PFSK-1 (cell line): ENCODE measurements around the gene PHPT1.

Source experiments
- FOXP2 ChIP-seq: optimal IDR thresholded peaks from 2 replicates; pipeline ENCODE3; 2011; ENCODE audit warnings: borderline replicate concordance, control low read depth, inconsistent platforms; ENCODE audit not compliant: insufficient read depth; ENCODE audit errors: extremely low read length, extremely low read depth
- POLR2AphosphoS5 ChIP-seq: IDR thresholded peaks from 2 replicates; pipeline ENCODE4 v1.6.1; 2012; ENCODE audit warnings: low read depth, mild to moderate bottlenecking, control low read depth, low read length, moderate library complexity
- REST ChIP-seq, 2 experiments: IDR thresholded peaks; 2 replicates each; pipeline versions ENCODE4 v1.6.1 to v1.8.0; 2011 to 2012; ENCODE audit warnings: low read depth in 2 of 2, low read length in 2 of 2, control low read depth in 1 of 2, inconsistent platforms in 1 of 2, mild to moderate bottlenecking in 1 of 2, moderate library complexity in 1 of 2; ENCODE audit not compliant: insufficient read depth in 1 of 2
- SIN3A ChIP-seq: IDR thresholded peaks from 2 replicates; pipeline ENCODE4 v1.6.1; 2012; ENCODE audit warnings: mild to moderate bottlenecking, low read length, moderate library complexity, borderline replicate concordance; ENCODE audit not compliant: insufficient read depth
- TAF1 ChIP-seq: IDR thresholded peaks from 2 replicates; pipeline ENCODE4 v1.6.1; 2012; ENCODE audit warnings: low read length, control low read depth, borderline replicate concordance; ENCODE audit not compliant: insufficient read depth

The PHPT1 gene

GRCh38 chr9:136837146-136837855 is 11.9 kb upstream of the PHPT1 start:
- TF ChIP-seq FOXP2 (no peak), POLR2AphosphoS5 (no peak), SIN3A (no peak), TAF1 (no peak), REST (IDR thresholded peaks at IDR 0.05; ENCODE audit: insufficient read depth in 1 of 2, low read depth in 2 of 2, low read length in 2 of 2) (no peak)

- no peak for TF ChIP-seq POLR2AphosphoS5
- no peak for TF ChIP-seq FOXP2
- TF ChIP-seq TAF1: no peak
- no peak for TF ChIP-seq REST (IDR thresholded peaks at IDR 0.05; ENCODE audit: insufficient read depth in 1 of 2, low read depth in 2 of 2, low read length in 2 of 2)
- TF ChIP-seq SIN3A: no peak
Measured at GRCh38 chr9:136838314-136839228, 10.6 kb upstream of the PHPT1 start.

DNA sequence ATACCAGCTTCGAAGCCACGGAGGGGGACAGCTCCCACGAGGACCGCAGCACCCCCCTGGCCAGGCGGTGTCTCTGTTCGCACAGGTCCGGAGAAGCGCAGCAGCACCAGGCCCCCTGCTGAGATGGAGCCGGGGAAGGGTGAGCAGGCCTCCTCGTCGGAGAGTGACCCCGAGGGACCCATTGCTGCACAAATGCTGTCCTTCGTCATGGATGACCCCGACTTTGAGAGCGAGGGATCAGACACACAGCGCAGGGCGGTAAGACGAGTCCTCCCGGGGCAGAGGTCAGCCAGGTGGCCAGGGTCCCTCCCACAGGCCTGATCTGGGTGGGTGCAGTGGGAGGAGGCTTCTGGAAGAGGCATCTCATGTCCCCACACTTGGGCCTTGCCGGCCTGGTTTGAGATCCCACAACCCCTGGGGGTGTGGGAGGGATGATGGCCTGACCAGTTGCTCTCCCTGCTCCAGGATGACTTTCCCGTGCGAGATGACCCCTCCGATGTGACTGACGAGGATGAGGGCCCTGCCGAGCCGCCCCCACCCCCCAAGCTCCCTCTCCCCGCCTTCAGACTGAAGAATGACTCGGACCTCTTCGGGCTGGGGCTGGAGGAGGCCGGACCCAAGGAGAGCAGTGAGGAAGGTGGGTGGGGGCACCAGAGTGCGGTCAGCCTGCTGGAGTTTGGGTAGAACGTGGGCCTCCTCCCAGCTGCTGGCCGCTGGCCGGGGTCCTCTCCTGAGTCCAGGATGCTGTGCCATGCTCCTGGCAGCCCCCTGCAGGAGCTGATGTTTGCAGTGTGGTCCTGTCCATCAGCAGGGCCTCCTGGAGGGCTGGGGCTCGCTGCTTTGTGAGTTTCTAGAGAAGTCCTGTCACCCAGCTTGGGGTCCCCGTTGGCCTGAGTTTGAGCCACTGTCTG is 9.7 kb upstream of the PHPT1 start:
- TF ChIP-seq SIN3A: no peak
- TF ChIP-seq FOXP2: no peak
- TF ChIP-seq TAF1: no peak
- TF ChIP-seq POLR2AphosphoS5: no peak; the same call in 1 of the 2 replicates
- TF ChIP-seq REST (IDR thresholded peaks at IDR 0.05; ENCODE audit: insufficient read depth in 1 of 2, low read depth in 2 of 2, low read length in 2 of 2): no peak

DNA sequence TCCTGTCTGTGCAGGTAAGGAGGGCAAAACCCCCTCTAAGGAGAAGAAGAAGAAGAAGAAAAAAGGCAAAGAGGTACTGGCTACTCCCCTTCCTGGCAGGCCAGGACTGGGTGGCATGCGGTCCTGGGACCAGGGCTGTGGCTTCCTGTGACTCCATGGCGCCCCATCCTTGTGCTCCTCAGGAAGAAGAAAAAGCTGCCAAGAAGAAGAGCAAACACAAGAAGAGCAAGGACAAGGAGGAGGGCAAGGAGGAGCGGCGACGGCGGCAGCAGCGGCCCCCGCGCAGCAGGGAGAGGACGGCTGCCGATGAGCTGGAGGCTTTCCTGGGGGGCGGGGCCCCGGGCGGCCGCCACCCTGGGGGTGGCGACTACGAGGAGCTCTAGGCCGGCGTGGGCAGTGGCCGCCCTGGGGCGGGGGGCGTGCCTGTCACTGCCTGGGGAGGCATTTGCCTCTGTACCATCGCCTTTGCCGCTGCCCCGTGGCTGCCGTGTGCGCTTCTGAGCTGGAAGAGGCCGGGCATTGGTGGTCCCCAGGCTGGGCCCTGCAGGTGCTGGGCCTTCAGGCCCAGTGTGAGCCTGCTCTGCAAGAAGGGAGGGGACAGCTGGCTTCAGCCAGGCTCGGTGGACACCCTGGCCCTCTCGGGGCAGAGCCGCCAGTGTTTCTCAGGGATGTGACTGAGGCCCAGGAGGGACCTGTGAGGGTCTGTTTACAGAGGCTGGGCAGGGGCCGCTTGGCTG is 8.9 kb upstream of the PHPT1 start:
- TF ChIP-seq TAF1: no peak
- TF ChIP-seq FOXP2: no peak
- TF ChIP-seq SIN3A: no peak
- TF ChIP-seq REST (IDR thresholded peaks at IDR 0.05; ENCODE audit: insufficient read depth in 1 of 2, low read depth in 2 of 2, low read length in 2 of 2): no peak
- TF ChIP-seq POLR2AphosphoS5: no peak
